A673 (cell line): ENCODE measurements around the gene C16orf74. TPM values are rescaled to one million over a fixed set of nuclear protein-coding genes. Genes with fewer than 3 reads are reported as not detected.

Experiments used
- BruUV-seq: library from RNA; stranded (reverse); fragments of 400-500 nt; replicated peaks from 2 replicates; lab custom pipeline; 2021; lab: Mats Ljungman, UMichigan
- CTCF ChIA-PET: fragments of 300-600 bp; sonication (Branson Sonifier 250); formaldehyde crosslinking; loops from one replicate; lab custom pipeline; 2022; ENCODE audit warnings: antibody characterized with exemption; lab: Charles Lee
- POLR2A ChIA-PET: fragments of 300-600 bp; sonication (Branson Sonifier 250); formaldehyde crosslinking; loops from one replicate; lab custom pipeline; 2022; ENCODE audit warnings: antibody characterized with exemption; ENCODE audit not compliant: low non-redundant PET; lab: Charles Lee
- DNase-seq: peaks from one replicate; pipeline ENCODE4 v3.0.0-alpha.2; 2015; ENCODE audit warnings: low spot score
- H3K27ac ChIP-seq: fragments of 200-600 bp; sonication (generic); 2 replicates; pipeline ENCODE4 v1.5.1; 2016; ENCODE audit warnings: mixed run types, low read depth, mild to moderate bottlenecking, mixed read lengths, antibody characterized with exemption, low read length; ENCODE audit not compliant: poor library complexity, severe bottlenecking
- H3K27me3 ChIP-seq: fragments of 200-600 bp; sonication (generic); replicated peaks from 2 replicates; pipeline ENCODE4 v1.6.1; 2017; ENCODE audit warnings: mixed run types, low read depth, mild to moderate bottlenecking, mixed read lengths, antibody characterized with exemption, low read length; ENCODE audit not compliant: insufficient read depth, poor library complexity
- H3K36me3 ChIP-seq: fragments of 200-600 bp; sonication (generic); 2 replicates; pipeline ENCODE4 v1.6.1; 2016; ENCODE audit warnings: mixed run types, mild to moderate bottlenecking, mixed read lengths, antibody characterized with exemption, low read length; ENCODE audit not compliant: insufficient read depth, poor library complexity, severe bottlenecking
- H3K4me1 ChIP-seq: fragments of 200-600 bp; sonication (generic); 2 replicates; pipeline ENCODE4 v1.6.1; 2017; ENCODE audit warnings: mixed run types, mild to moderate bottlenecking, mixed read lengths, antibody characterized with exemption, low read length; ENCODE audit not compliant: insufficient read depth, poor library complexity, severe bottlenecking
- H3K4me3 ChIP-seq: fragments of 200-600 bp; sonication (generic); 2 replicates; pipeline ENCODE4 v1.5.1; 2016; ENCODE audit warnings: low read depth, mixed run types, mild to moderate bottlenecking, mixed read lengths, low read length; ENCODE audit not compliant: poor library complexity, severe bottlenecking
- H3K9me3 ChIP-seq: fragments of 200-600 bp; sonication (generic); 2 replicates; pipeline ENCODE4 v1.6.1; 2016; ENCODE audit warnings: mixed run types, low read depth, mild to moderate bottlenecking, mixed read lengths, antibody characterized with exemption, low read length; ENCODE audit not compliant: poor library complexity, severe bottlenecking
- CTCF ChIP-seq: fragments of 300-800, 200-600 bp; sonication (generic); conservative IDR thresholded peaks from 2 replicates; pipeline ENCODE4 v1.5.1; 2017; ENCODE audit warnings: low read depth, mild to moderate bottlenecking, antibody characterized with exemption, low read length, moderate library complexity, mixed read lengths
- EZH2 ChIP-seq: fragments of 200-600 bp; sonication (generic); IDR thresholded peaks from 2 replicates; pipeline ENCODE4 v1.6.1; 2017; ENCODE audit warnings: borderline replicate concordance, low read depth, mild to moderate bottlenecking, mixed read lengths, antibody characterized with exemption, low read length; ENCODE audit not compliant: poor library complexity, severe bottlenecking
- intact Hi-C: fragments of 100-400 bp; cut with micrococcal nuclease; formaldehyde crosslinking; loops from one replicate; pipeline ENCODE4 v1.10.0; 2022; ENCODE audit not compliant: unreplicated experiment
- total RNA-seq: library from RNA; stranded (reverse); gene quantifications from 2 replicates; pipeline ENCODE4 v1.2.3, GENCODE V29; 2021

C16orf74 gene
- total RNA-seq, 1 experiment from 2014 or later, result 3.8 TPM

GRCh38 chr16:85778873-85779272 is 28.0 kb upstream of the C16orf74 start:
- POLR2A ChIA-PET, result interaction anchor here (0.7 kb wide), 1 partner anchor 293 kb away, joined by 6 read pairs; no protein-coding TSS in a partner anchor
- Histone ChIP-seq H3K27me3 (no peaks in the 10 kb centered on the region), H3K4me1 (no peaks in the 10 kb centered on the region), H3K9me3 (no peaks in the 10 kb centered on the region), H3K36me3 (peaks cover 42% of the 10 kb centered on the region), H3K4me3 (no peak overlapping the region), H3K27ac (no peak overlapping the region)
- CTCF ChIA-PET, result no interaction called here
- TF ChIP-seq EZH2, result no peak
- intact Hi-C loops, result no loop called here
- DNase-seq, result no peak
- BruUV-seq, result no TSS peak

GRCh38 chr16:85777583-85778310 is 26.9 kb upstream of the C16orf74 start:
- no peaks in the 10 kb centered on the region for H3K27me3 ChIP-seq
- DNase-seq, result no peak
- H3K9me3 ChIP-seq, result no peaks in the 10 kb centered on the region
- no TSS peak for BruUV-seq
- ChIA-PET CTCF (no interaction called here), POLR2A (no interaction called here)
- peaks cover 42% of the 10 kb centered on the region for H3K36me3 ChIP-seq
- intact Hi-C loops, result no loop called here
- H3K4me1 ChIP-seq, result no peaks in the 10 kb centered on the region
- no peak overlapping the region for H3K27ac ChIP-seq
- no peak overlapping the region for H3K4me3 ChIP-seq
- TF ChIP-seq CTCF, result no peak
- TF ChIP-seq EZH2, result no peak

GRCh38 chr16:85774811-85775210 is 23.9 kb upstream of the C16orf74 start:
- no peaks in the 10 kb centered on the region for H3K4me1 ChIP-seq
- H3K36me3 ChIP-seq, result peaks cover 31% of the 10 kb centered on the region
- CTCF ChIA-PET, result no interaction called here
- H3K4me3 ChIP-seq, result no peak overlapping the region
- TF ChIP-seq CTCF (no peak), EZH2 (no peak)
- BruUV-seq, result no TSS peak
- DNase-seq, result no peak
- no peaks in the 10 kb centered on the region for H3K9me3 ChIP-seq
- intact Hi-C loops, result no loop called here
- no peak overlapping the region for H3K27ac ChIP-seq
- POLR2A ChIA-PET, result no interaction called here
- H3K27me3 ChIP-seq, result no peaks in the 10 kb centered on the region
